Measurements from ENCODE around the gene ADAMTS2. TPM values are rescaled to one million over a fixed set of nuclear protein-coding genes. Genes with fewer than 3 reads are reported as not detected.
"Not testable (repeated sequence)": the region's sequence is repeated elsewhere in the genome, so short reads cannot be mapped to it uniquely, and the experiment has no call there.

Gene ADAMTS2
- total and polyA plus RNA-seq, 4 donors = 4.8 to 49.8 (median 32.0) TPM

DNA sequence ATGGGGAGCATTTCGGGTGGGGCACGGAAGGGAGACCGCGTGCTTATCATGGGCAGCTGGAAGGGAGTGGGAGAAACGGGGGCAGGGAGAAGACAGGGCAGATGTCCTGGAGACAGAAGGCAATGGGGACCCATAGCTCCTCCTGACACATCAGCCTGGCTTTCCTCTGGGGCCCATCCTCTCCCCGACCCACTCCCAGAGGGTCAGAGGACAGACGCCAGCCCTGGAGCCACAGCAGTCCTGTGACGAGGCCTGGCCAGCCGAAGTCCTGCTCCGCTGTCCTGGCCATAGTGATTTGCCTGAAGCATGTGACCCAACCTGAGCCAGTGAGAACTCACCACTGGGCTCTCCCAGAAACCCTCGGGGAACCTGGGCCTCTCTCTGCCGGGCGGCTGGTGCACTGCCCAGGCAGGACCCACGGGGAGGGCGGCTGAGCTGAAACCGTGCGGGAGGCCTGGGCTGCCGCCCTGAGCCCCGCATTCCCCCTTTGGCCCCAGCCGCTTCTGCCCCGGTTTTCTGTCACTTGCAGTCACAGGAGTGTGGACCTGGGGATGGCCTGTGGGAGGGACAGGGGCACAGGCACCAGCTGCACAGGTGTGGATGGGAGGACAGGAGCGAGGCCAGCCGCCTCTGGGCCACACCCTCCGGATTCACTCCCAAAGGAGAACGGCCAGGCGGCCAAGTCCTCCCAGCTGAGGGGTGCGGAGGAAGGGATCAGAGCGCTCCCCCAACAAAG is 19.8 kb downstream of the ADAMTS2 start:
- intact Hi-C loops (cut with DNase I) = no loop called here
- no peaks in the 10 kb centered on the region for H3K27me3 ChIP-seq (ENCODE audit: control insufficient read depth in 1 of 2, insufficient read depth in 2 of 2, low read length in 1 of 2)
- DNase-seq = peak; percentile 43 to 74

DNA sequence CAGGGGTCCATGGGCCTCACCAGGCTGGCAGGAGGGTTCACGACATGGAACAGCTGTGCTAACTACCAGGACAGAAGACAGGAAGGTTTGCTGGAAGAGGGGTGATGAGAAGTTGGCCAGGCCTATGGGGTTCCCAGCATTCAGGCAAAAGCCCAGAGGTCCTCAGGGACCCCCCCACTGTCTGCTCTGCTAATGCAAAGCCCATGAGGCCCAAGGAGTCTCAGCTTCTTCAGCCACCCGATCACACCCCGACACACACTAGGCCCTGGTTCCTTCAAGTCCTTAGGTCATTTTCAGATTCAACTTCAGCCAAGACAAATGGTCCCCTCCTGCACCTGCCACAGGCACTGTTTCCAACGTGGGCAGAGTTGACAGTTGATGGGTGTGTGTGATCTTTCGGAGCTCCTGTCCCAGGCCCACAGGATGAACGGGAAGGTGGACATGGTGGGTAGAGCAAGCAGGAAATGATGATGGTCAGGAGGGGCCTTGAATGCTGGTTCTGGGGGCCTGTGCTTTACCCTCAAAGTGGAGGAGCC is 20.4 kb downstream of the ADAMTS2 start:
- Histone ChIP-seq H3K9me3 (ENCODE audit: control insufficient read depth, low read length) (no peaks in the 10 kb centered on the region), H3K4me1 (ENCODE audit: control insufficient read depth in 1 of 2, insufficient read depth in 2 of 2, low read length in 2 of 2) (no peaks in the 10 kb centered on the region), H3K4me3 (ENCODE audit: low read length in 2 of 2) (no peak overlapping the region), H3K27me3 (ENCODE audit: control insufficient read depth in 1 of 2, insufficient read depth in 2 of 2, low read length in 1 of 2) (no peaks in the 10 kb centered on the region), H3K36me3 (ENCODE audit: control insufficient read depth in 1 of 2, insufficient read depth in 2 of 2, low read length in 1 of 2) (no peaks in the 10 kb centered on the region), H3K27ac (ENCODE audit: low read depth in 1 of 2, low read length in 2 of 2) (no peak overlapping the region)
- 81 to 90% methylated on average over 6 of the region's 6 CpGs for WGBS, 2 donors
- no peak for ATAC-seq (ENCODE audit: low FRiP score)
- intact Hi-C loops (cut with DNase I) = no loop called here
- DNase-seq = peak; percentile 29 to 55

More for the DNA sequence above, 19.8 kb downstream of the ADAMTS2 start:
- WGBS, 2 donors = 94 to 95% methylated on average over 25 to 28 of the region's 28 CpGs
- Histone ChIP-seq H3K4me1 (ENCODE audit: control insufficient read depth in 1 of 2, insufficient read depth in 2 of 2, low read length in 2 of 2) (no peaks in the 10 kb centered on the region), H3K36me3 (ENCODE audit: control insufficient read depth in 1 of 2, insufficient read depth in 2 of 2, low read length in 1 of 2) (no peaks in the 10 kb centered on the region), H3K27ac (ENCODE audit: low read depth in 1 of 2, low read length in 2 of 2) (no peak overlapping the region), H3K9me3 (ENCODE audit: control insufficient read depth, low read length) (no peaks in the 10 kb centered on the region), H3K4me3 (ENCODE audit: low read length in 2 of 2) (no peak overlapping the region)
- ATAC-seq (ENCODE audit: low FRiP score) = peak; percentile 30

DNA sequence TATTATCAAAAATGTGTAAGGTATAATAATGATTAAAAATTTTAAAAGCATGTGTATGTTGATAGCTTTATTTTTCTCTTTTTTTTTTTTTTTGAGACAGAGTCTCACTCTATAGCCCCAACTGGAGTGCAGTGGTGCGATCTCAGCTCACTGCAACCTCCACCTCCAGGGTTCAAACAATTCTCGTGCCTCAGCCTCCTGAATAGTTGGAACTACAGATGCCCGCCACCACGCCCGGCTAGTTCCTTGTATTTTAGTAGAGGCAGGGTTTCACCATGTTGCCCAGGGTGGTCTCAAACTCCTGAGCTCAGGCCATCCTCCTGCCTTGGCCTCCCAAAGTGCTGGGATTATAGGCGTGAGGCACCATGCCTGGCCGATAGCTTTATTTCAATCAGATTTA is 20.9 kb downstream of the ADAMTS2 start:
- H3K36me3 ChIP-seq (ENCODE audit: control insufficient read depth in 1 of 2, insufficient read depth in 2 of 2, low read length in 1 of 2); H3K27ac ChIP-seq (ENCODE audit: low read depth in 1 of 2, low read length in 2 of 2); ATAC-seq (ENCODE audit: low FRiP score); H3K9me3 ChIP-seq (ENCODE audit: control insufficient read depth, low read length); H3K27me3 ChIP-seq (ENCODE audit: control insufficient read depth in 1 of 2, insufficient read depth in 2 of 2, low read length in 1 of 2); H3K4me3 ChIP-seq (ENCODE audit: low read length in 2 of 2); intact Hi-C loops (cut with DNase I); H3K4me1 ChIP-seq (ENCODE audit: control insufficient read depth in 1 of 2, insufficient read depth in 2 of 2, low read length in 2 of 2): not testable (repeated sequence)
- 95 to 96% methylated on average over 7 of the region's 7 CpGs for WGBS, 2 donors
- DNase-seq = peak; percentile 4 to 31

DNA sequence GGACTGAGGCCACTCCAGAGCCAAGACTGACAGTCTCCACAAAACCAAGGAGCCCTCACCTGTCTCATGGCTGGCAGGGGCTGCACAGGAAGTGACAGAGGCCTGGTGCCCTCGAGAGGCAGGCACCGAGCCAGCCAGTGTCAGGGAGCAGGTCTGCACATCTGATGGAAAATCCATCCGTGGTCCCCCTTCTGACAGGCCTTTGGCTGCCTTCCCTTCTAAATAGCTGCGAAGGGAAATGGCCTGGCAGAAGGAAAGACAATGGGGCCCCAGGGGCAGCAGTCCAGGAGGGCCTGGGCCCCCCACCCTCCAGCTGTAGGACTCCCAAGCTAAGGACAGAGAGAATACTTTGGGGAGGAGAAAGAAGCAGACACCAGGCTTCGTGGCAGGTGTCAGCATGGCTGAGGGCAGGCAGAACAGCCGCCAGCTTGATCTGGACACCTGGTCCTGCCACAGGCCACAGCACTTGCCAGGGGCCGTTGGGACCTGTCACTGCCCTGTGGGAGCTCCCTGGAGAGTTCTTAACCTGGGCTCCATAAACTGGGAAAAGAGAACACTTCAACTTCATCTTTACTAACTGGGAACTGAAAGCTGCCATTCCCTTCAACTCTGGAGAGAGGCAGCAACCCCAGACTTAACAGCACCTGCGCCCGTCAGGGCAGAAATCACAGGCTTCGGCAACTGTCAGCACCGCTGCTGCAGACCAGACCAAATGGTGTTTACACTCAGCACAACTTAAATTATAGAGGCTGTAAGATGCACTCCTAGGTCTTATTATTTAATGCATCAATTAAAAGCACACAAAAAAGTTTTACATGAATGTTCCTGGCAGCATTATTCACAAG is 22.0 kb downstream of the ADAMTS2 start:
- Histone ChIP-seq H3K4me3 (ENCODE audit: low read length in 2 of 2) (no peak overlapping the region), H3K27ac (ENCODE audit: low read depth in 1 of 2, low read length in 2 of 2) (no peak overlapping the region), H3K36me3 (ENCODE audit: control insufficient read depth in 1 of 2, insufficient read depth in 2 of 2, low read length in 1 of 2) (no peaks in the 10 kb centered on the region), H3K9me3 (ENCODE audit: control insufficient read depth, low read length) (no peaks in the 10 kb centered on the region), H3K4me1 (ENCODE audit: control insufficient read depth in 1 of 2, insufficient read depth in 2 of 2, low read length in 2 of 2) (no peaks in the 10 kb centered on the region), H3K27me3 (ENCODE audit: control insufficient read depth in 1 of 2, insufficient read depth in 2 of 2, low read length in 1 of 2) (no peaks in the 10 kb centered on the region)
- DNase-seq (peak in 1 of 2 donors; percentile 67), ATAC-seq (ENCODE audit: low FRiP score) (no peak)
- 55 to 56% methylated on average over 11 of the region's 11 CpGs for WGBS, 2 donors
- intact Hi-C loops (cut with DNase I) = no loop called here

DNA sequence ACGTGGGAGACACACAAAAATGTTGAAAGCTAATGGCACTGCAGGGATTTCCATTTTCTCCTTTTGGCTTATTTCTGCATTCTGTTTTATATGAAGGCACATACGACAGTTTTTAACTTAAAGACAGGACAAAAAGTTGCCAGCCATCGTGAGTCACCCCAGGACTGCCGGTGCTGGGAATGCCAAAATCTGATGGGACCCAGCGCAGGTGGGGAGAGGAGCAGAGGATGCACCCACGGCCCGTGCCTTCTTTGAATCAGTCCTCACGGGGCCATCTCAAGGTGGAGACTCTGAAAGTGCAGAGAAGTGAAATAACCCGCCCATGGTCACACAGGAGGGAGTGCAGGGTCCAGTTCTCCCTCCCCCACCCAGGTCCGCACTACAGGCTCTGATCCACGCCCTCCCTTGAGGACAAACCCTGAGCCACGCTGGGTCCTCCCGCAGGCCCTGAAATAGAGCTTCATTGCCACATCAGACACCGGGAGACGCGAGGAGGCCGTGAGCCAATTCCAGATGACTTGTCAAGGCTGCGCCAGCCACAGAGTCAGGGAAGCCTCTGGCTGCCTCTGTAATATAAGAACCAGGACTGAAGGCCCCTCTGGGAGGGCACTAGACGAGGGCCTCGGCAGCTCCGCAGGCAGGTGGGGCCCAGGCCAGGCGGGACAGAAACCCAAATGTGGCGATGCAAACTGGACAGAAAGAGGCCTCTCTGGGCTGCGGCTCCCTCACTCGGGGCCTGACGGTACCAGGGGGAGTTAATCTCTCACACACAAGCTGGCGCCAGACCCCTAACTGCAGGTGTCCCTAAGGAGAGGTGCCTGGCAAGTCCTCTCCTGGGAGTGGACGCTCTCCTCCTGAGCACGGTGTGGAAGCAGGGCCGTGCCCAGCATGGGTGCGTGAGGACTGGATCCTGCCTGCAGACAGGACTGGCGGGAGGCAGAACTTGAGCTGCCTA is 22.9 kb downstream of the ADAMTS2 start:
- peak; percentile 41 to 52 for DNase-seq
- Histone ChIP-seq H3K27me3 (ENCODE audit: control insufficient read depth in 1 of 2, insufficient read depth in 2 of 2, low read length in 1 of 2) (no peaks in the 10 kb centered on the region), H3K4me1 (ENCODE audit: control insufficient read depth in 1 of 2, insufficient read depth in 2 of 2, low read length in 2 of 2) (no peaks in the 10 kb centered on the region), H3K27ac (ENCODE audit: low read depth in 1 of 2, low read length in 2 of 2) (no peak overlapping the region), H3K4me3 (ENCODE audit: low read length in 2 of 2) (no peak overlapping the region), H3K9me3 (ENCODE audit: control insufficient read depth, low read length) (no peaks in the 10 kb centered on the region), H3K36me3 (ENCODE audit: control insufficient read depth in 1 of 2, insufficient read depth in 2 of 2, low read length in 1 of 2) (no peaks in the 10 kb centered on the region)
- intact Hi-C loops (cut with DNase I) = no loop called here
- ATAC-seq (ENCODE audit: low FRiP score) = no peak
- 86% methylated on average over 32 of the region's 32 CpGs for WGBS, 2 donors

DNA sequence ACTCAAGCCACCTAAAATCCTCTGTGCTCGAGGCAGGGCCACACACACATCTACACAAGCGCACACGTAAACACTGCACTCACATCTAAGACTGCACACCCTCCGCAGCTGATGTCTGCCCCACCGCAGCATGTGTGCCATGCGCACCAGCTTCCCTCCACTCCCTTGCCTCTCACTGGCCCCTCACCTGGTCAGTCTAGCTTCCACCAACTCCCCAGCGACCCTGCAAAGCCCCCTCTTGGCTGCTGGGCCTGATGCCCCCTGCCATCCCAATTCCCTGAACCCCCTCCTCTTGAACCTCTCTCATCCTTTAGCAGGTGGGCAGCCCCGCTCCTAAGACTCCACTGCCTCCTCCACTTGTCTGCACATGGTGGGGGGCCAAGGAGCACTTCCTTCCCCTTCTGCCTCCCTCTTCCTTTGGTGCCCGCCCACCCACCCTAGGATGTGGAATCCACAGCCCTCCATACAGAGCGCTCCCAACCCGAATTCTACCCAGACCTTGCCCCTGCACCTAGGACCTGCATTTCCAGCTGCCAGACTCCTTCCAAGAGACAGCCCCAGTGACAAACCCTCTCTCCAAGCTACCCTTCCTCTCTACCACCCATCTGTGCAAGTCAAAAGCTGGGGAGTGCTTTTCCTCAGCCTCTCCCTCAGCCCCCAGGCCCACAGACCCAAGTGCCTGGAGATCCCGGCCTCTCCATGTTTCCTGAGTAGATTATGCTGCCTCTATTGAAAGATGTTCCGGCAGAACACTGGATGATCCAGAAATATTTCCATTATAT is 23.9 kb downstream of the ADAMTS2 start:
- H3K4me3 ChIP-seq (ENCODE audit: low read length in 2 of 2) = no peak overlapping the region
- WGBS, 2 donors = 95 to 98% methylated on average over 12 to 13 of the region's 13 CpGs
- no peak overlapping the region for H3K27ac ChIP-seq (ENCODE audit: low read depth in 1 of 2, low read length in 2 of 2)
- ATAC-seq (ENCODE audit: low FRiP score) = no peak
- no peaks in the 10 kb centered on the region for H3K9me3 ChIP-seq (ENCODE audit: control insufficient read depth, low read length)
- H3K36me3 ChIP-seq (ENCODE audit: control insufficient read depth in 1 of 2, insufficient read depth in 2 of 2, low read length in 1 of 2) = no peaks in the 10 kb centered on the region
- no peaks in the 10 kb centered on the region for H3K27me3 ChIP-seq (ENCODE audit: control insufficient read depth in 1 of 2, insufficient read depth in 2 of 2, low read length in 1 of 2)
- intact Hi-C loops (cut with DNase I) = no loop called here
- peak; percentile 30 to 57 for DNase-seq
- no peaks in the 10 kb centered on the region for H3K4me1 ChIP-seq (ENCODE audit: control insufficient read depth in 1 of 2, insufficient read depth in 2 of 2, low read length in 2 of 2)

DNA sequence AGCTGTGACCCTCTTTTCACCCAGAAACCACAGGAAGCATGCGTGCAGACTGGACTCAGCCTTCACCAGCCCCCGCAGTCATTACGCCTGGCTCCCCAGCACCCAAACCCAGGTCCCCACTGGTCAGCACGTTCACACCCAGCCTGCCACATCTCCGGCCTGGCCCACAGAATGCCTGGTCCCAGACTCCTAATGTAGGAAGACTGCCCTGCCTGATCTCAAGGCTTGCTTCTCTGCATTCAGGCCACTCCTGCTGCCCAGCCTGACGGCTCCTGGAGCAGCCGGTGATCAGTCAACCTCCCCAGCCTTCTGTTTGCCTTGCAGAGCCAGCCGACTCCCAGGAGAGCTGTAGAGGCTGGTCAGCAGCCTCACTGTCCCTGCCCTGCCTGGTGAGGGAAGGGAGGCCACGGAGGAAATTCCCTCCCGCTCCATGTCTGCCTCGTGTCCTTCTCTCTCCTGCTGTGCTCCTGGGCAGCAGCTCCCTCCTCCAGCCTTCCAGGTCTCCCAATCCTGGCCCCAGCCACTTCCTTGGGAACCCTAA is 25.4 kb downstream of the ADAMTS2 start:
- H3K36me3 ChIP-seq (ENCODE audit: control insufficient read depth in 1 of 2, insufficient read depth in 2 of 2, low read length in 1 of 2) = no peaks in the 10 kb centered on the region
- ATAC-seq (ENCODE audit: low FRiP score) = peak; percentile 58
- no peaks in the 10 kb centered on the region for H3K9me3 ChIP-seq (ENCODE audit: control insufficient read depth, low read length)
- no peaks in the 10 kb centered on the region for H3K27me3 ChIP-seq (ENCODE audit: control insufficient read depth in 1 of 2, insufficient read depth in 2 of 2, low read length in 1 of 2)
- H3K4me3 ChIP-seq (ENCODE audit: low read length in 2 of 2) = no peak overlapping the region
- peak; percentile 54 to 78 for DNase-seq
- H3K27ac ChIP-seq (ENCODE audit: low read depth in 1 of 2, low read length in 2 of 2) = no peak overlapping the region
- intact Hi-C loops (cut with DNase I) = no loop called here
- 44 to 57% methylated on average over 11 of the region's 11 CpGs for WGBS, 2 donors
- no peaks in the 10 kb centered on the region for H3K4me1 ChIP-seq (ENCODE audit: control insufficient read depth in 1 of 2, insufficient read depth in 2 of 2, low read length in 2 of 2)
